Erythroblast (primary cell): ENCODE data around the gene SPSB1.

Experiments
- GATA1 ChIP-seq: IDR thresholded peaks from 2 replicates; pipeline ENCODE4 v1.6.1; 2011; ENCODE audit warnings: low read depth, mild to moderate bottlenecking, control low read depth, low read length, moderate library complexity
- POLR2A ChIP-seq: IDR thresholded peaks from 2 replicates; pipeline ENCODE4 v1.6.1; 2011; ENCODE audit warnings: mild to moderate bottlenecking, low read length

DNA sequence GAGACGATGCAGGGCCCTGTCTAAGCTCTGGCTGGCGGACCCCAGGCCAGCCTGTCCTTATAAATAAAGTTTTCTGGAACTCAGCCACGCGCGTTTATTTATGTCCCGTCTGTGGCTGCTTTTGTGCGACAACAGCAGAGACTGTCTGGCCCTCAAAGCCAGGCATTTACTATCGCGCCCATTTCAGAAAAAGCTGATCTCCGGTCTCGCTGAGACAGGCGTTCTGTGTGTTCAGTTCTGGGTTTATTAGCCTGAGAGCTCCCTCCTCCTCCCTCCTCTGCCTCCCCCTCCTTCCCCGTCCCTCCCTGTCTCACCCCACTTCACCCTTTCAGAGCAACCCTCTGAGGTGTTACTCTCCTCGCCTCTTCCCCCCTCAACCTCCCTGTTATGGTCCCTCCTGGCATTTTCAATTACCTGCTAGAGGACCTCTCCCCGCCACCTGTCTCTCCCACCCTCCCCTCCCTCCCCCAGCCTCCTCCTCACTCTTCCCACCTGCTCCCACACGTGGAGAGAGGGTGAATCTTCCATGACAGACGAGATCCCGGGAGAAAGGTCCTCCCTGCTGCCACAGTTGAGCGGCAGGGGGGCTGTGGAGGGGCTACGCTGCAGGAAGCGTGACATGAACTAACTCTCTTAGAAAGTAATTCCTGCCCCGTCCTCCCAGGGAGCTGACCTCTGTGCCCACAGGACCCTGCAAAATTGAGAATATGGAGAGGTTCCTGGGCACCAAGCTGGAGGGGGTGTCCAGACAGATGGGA lies 59.9 kb downstream of the SPSB1 start:
- TF ChIP-seq POLR2A (no peak), GATA1 (no peak)
